A673 (cell line): Measurements from ENCODE around the gene NAB2.

ENCODE experiments used
- EZH2 ChIP-seq: fragments of 200-600 bp; sonication (generic); IDR thresholded peaks from 2 replicates; pipeline ENCODE4 v1.6.1; 2017; ENCODE audit warnings: borderline replicate concordance, low read depth, mild to moderate bottlenecking, mixed read lengths, antibody characterized with exemption, low read length; ENCODE audit not compliant: poor library complexity, severe bottlenecking
- TF ChIP-seq, protein P1 (sequence below): fragments of 300-800, 200-600 bp; sonication (generic); conservative IDR thresholded peaks from 2 replicates; pipeline ENCODE4 v1.5.1; 2017; ENCODE audit warnings: low read depth, mild to moderate bottlenecking, antibody characterized with exemption, low read length, moderate library complexity, mixed read lengths

DNA sequence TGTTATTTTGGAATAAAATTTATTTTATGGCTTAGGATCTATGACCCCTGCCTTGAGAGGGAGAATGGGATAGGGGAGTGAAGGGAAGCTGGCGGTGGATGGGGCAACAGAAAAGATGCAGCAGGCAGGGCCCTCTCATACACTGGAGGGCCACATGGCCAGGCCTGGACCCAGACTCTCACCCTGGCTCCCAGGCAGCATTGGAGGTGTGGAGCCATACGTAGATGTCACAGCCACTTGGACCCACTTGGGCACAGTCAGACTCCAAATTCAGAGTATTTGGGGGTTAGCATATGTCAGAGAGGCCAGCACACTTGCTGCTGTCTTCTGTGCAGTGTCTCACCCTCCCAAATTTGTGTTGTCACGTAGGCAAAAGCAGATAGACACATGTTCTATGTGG, 6.5 kb downstream of the NAB2 start:
- TF ChIP-seq, protein P1, sequence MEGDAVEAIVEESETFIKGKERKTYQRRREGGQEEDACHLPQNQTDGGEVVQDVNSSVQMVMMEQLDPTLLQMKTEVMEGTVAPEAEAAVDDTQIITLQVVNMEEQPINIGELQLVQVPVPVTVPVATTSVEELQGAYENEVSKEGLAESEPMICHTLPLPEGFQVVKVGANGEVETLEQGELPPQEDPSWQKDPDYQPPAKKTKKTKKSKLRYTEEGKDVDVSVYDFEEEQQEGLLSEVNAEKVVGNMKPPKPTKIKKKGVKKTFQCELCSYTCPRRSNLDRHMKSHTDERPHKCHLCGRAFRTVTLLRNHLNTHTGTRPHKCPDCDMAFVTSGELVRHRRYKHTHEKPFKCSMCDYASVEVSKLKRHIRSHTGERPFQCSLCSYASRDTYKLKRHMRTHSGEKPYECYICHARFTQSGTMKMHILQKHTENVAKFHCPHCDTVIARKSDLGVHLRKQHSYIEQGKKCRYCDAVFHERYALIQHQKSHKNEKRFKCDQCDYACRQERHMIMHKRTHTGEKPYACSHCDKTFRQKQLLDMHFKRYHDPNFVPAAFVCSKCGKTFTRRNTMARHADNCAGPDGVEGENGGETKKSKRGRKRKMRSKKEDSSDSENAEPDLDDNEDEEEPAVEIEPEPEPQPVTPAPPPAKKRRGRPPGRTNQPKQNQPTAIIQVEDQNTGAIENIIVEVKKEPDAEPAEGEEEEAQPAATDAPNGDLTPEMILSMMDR = no peak
- no peak for TF ChIP-seq EZH2
